HL-60 (cell line): ENCODE measurements around the gene PPP3CB.

Experiments used
- DNase-seq, 2 experiments: peaks; one replicate each; pipeline ENCODE4 v3.0.0-alpha.2; 2010 to 2020; ENCODE audit warnings: low read depth in 1 of 2, low spot score in 1 of 2
- H3K27ac ChIP-seq: fragments of 250-450 bp; sonication (Bioruptor Pico); replicated peaks from 2 replicates; pipeline ENCODE4 v1.5.1; 2020; ENCODE audit warnings: mild to moderate bottlenecking, moderate library complexity
- H3K27me3 ChIP-seq: fragments of 250-450 bp; sonication (Bioruptor Pico); 2 replicates; pipeline ENCODE4 v1.5.1; 2021; ENCODE audit warnings: mild to moderate bottlenecking, moderate library complexity; ENCODE audit not compliant: insufficient read depth, poor library complexity, severe bottlenecking
- H3K4me3 ChIP-seq: replicated peaks from 2 replicates; pipeline ENCODE4 v1.5.1; 2011; ENCODE audit warnings: mild to moderate bottlenecking, control low read depth, low read length; ENCODE audit not compliant: insufficient read depth
- GABPA ChIP-seq: IDR thresholded peaks from 2 replicates; pipeline ENCODE4 v1.6.1; 2012; ENCODE audit warnings: low read depth
- POLR2AphosphoS5 ChIP-seq: IDR thresholded peaks from 2 replicates; pipeline ENCODE4 v1.6.1; 2012; ENCODE audit warnings: low read depth
- SPI1 ChIP-seq: IDR thresholded peaks from 2 replicates; pipeline ENCODE4 v1.6.1; 2012; ENCODE audit warnings: low read depth, mild to moderate bottlenecking, borderline replicate concordance
- TF ChIP-seq, protein P1 (sequence below): IDR thresholded peaks from one replicate; pipeline ENCODE4 v1.5.1; 2011; ENCODE audit warnings: low read length, control low read depth, inconsistent platforms; ENCODE audit not compliant: insufficient read depth
- TF ChIP-seq, protein P2 (sequence below): IDR thresholded peaks from 2 replicates; pipeline ENCODE4 v1.6.1; 2012; ENCODE audit warnings: low read depth; ENCODE audit not compliant: insufficient replicate concordance

The PPP3CB gene

GRCh38 chr10:73459683-73460314, 36.0 kb downstream of the PPP3CB start:
- no peak for DNase-seq

DNA sequence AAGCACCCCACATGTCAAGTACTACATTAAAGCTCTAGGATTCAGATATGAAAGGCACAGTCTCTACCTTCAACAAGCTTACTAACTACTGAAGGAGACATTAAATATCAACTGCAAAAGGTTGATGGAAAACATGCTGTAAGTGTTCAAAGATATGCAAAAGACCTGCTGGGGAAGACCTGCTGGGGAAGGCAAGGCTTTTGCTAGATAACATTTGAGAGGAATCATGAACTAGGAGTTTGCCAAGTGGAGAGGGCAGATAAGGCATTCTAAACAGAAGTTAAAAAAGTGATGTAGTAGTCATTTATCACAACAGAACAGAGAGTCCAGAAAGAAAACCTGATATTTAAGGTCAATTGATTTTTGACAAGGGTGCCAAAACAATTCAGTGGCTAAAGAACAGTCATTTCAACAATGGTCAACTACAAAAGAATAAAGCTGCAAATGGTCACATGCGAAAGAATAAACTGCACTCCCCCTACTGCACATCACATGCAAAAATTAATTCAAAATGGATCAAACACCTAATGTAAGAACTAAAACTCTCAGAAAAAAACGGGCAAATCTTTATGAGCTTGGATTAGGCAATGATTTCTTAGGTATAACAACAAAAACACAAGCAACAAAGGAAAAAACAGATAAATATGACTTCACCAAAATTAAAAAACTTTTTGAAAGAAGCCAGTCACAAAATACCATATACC, 39.5 kb downstream of the PPP3CB start:
- no peak overlapping the region for H3K27ac ChIP-seq
- TF ChIP-seq POLR2AphosphoS5 (no peak), GABPA (no peak), SPI1 (no peak)
- TF ChIP-seq, protein P1, sequence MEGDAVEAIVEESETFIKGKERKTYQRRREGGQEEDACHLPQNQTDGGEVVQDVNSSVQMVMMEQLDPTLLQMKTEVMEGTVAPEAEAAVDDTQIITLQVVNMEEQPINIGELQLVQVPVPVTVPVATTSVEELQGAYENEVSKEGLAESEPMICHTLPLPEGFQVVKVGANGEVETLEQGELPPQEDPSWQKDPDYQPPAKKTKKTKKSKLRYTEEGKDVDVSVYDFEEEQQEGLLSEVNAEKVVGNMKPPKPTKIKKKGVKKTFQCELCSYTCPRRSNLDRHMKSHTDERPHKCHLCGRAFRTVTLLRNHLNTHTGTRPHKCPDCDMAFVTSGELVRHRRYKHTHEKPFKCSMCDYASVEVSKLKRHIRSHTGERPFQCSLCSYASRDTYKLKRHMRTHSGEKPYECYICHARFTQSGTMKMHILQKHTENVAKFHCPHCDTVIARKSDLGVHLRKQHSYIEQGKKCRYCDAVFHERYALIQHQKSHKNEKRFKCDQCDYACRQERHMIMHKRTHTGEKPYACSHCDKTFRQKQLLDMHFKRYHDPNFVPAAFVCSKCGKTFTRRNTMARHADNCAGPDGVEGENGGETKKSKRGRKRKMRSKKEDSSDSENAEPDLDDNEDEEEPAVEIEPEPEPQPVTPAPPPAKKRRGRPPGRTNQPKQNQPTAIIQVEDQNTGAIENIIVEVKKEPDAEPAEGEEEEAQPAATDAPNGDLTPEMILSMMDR, result no peak
- TF ChIP-seq, protein P2, sequence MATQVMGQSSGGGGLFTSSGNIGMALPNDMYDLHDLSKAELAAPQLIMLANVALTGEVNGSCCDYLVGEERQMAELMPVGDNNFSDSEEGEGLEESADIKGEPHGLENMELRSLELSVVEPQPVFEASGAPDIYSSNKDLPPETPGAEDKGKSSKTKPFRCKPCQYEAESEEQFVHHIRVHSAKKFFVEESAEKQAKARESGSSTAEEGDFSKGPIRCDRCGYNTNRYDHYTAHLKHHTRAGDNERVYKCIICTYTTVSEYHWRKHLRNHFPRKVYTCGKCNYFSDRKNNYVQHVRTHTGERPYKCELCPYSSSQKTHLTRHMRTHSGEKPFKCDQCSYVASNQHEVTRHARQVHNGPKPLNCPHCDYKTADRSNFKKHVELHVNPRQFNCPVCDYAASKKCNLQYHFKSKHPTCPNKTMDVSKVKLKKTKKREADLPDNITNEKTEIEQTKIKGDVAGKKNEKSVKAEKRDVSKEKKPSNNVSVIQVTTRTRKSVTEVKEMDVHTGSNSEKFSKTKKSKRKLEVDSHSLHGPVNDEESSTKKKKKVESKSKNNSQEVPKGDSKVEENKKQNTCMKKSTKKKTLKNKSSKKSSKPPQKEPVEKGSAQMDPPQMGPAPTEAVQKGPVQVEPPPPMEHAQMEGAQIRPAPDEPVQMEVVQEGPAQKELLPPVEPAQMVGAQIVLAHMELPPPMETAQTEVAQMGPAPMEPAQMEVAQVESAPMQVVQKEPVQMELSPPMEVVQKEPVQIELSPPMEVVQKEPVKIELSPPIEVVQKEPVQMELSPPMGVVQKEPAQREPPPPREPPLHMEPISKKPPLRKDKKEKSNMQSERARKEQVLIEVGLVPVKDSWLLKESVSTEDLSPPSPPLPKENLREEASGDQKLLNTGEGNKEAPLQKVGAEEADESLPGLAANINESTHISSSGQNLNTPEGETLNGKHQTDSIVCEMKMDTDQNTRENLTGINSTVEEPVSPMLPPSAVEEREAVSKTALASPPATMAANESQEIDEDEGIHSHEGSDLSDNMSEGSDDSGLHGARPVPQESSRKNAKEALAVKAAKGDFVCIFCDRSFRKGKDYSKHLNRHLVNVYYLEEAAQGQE, result no peak
- DNase-seq, result no peak
- H3K27me3 ChIP-seq, result no peaks in the 10 kb centered on the region
- no peak overlapping the region for H3K4me3 ChIP-seq

More at GRCh38 chr10:73459683-73460314, 36.0 kb downstream of the PPP3CB start:
- no peak overlapping the region for H3K27ac ChIP-seq
- TF ChIP-seq SPI1, result no peak
- TF ChIP-seq, protein P1, result no peak
- TF ChIP-seq POLR2AphosphoS5, result no peak
- no peak for TF ChIP-seq GABPA
- TF ChIP-seq, protein P2, result no peak
- H3K4me3 ChIP-seq, result no peak overlapping the region
- H3K27me3 ChIP-seq, result no peaks in the 10 kb centered on the region

DNA sequence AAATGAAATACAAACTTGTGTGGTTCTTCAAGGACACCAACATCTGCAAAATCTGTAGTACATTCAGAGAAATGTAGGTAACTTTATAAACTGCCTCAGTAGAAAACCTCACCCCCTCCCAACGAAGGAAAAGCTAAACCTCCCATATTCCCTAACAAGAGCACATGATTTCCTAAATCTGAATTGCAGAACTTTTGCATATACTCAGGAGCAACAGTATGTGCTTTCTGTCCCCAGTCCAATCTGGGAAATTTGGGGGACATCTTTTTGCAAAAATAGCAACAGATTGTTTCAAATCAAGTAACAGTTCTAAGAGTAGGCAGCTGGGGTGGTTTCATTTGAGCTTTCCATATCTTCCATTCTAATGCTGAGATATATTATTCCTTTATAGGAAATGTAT, 46.7 kb downstream of the PPP3CB start:
- no peaks in the 10 kb centered on the region for H3K27me3 ChIP-seq
- no peak for TF ChIP-seq GABPA
- TF ChIP-seq, protein P1, result no peak
- no peak for TF ChIP-seq POLR2AphosphoS5
- TF ChIP-seq, protein P2, result no peak
- no peak for TF ChIP-seq SPI1
- no peak overlapping the region for H3K4me3 ChIP-seq
- DNase-seq, result no peak
- no peak overlapping the region for H3K27ac ChIP-seq
